Stomach (tissue), 9 donors: ENCODE measurements around the gene RMRP. TPM values are rescaled to one million over a fixed set of nuclear protein-coding genes. Genes with fewer than 3 reads are reported as not detected.

ENCODE experiments used
- DNase-seq, 2 donors: peaks; one replicate each; pipeline versions ENCODE4 v3.0.0 to v3.0.0-alpha.2; 2013 to 2019
- H3K27ac ChIP-seq, 5 donors: fragments of 200-600 bp in 4 of 5; sonication (generic) in 4 of 5; one replicate each; pipeline ENCODE4 v1.5.1; 2013 to 2019; ENCODE audit warnings: mild to moderate bottlenecking in 1 of 5, moderate library complexity in 1 of 5
- H3K27me3 ChIP-seq, 3 donors: fragments of 200-600 bp; sonication (generic); one replicate each; pipeline ENCODE4 v1.5.1; 2017 to 2019; ENCODE audit warnings: mixed run types in 1 of 3
- H3K36me3 ChIP-seq, 4 donors: fragments of 200-600 bp; sonication (generic); 1 replicate in 3 of 4; 2 replicates in 1 of 4; pipeline ENCODE4 v1.5.1; 2016 to 2019
- H3K4me1 ChIP-seq, 4 donors: fragments of 200-600 bp; sonication (generic); one replicate each; pipeline ENCODE4 v1.5.1; 2016 to 2019
- H3K4me3 ChIP-seq, 4 donors: fragments of 200-600 bp; sonication (generic) in 3 of 4; one replicate each; pipeline ENCODE4 v1.5.1; 2016 to 2019; ENCODE audit warnings: mild to moderate bottlenecking in 1 of 4
- H3K9me3 ChIP-seq, 4 donors: fragments of 200-600 bp; sonication (generic); one replicate each; pipeline ENCODE4 v1.5.1; 2016 to 2019
- CTCF ChIP-seq, 7 experiments: fragments of 450-650 bp in 4 of 7; fragments of 200-600 bp in 3 of 7; sonication (generic) in 3 of 7; IDR thresholded peaks; one replicate each; pipeline ENCODE4 v1.5.1; 2016 to 2019; ENCODE audit warnings: antibody characterized with exemption in 7 of 7, control low read depth in 2 of 7, mild to moderate bottlenecking in 1 of 7
- EP300 ChIP-seq: sonication (generic); formaldehyde crosslinking; IDR thresholded peaks from one replicate; pipeline ENCODE4 v1.6.1; 2017; ENCODE audit warnings: antibody characterized with exemption
- POLR2A ChIP-seq, 4 donors: fragments of 450-650 bp; IDR thresholded peaks; one replicate each; pipeline ENCODE4 v1.6.1; 2016; ENCODE audit warnings: antibody characterized with exemption in 4 of 4, control low read depth in 2 of 4, mild to moderate bottlenecking in 1 of 4, moderate library complexity in 1 of 4
- POLR2AphosphoS5 ChIP-seq, 3 donors: sonication (generic); formaldehyde crosslinking; IDR thresholded peaks; one replicate each; pipeline ENCODE4 v1.6.1; 2016; ENCODE audit warnings: antibody characterized with exemption in 3 of 3
- WGBS, 5 donors: extraction: QIAGEN DNeasy Blood & Tissue Kit in 3 of 5; methylation state at CpG; one replicate each; pipeline versions ENCODE4 v1.1.5 to v1.1.7; 2013 to 2018; 5-methylcytosine and 5-hydroxymethylcytosine counted together
- intact Hi-C: fragments of 100-400 bp; cut with DNase I; formaldehyde crosslinking; loops from one replicate; pipeline ENCODE4 v1.15.1; 2023; ENCODE audit warnings: low total_unique reads
- polyA plus RNA-seq, 3 donors: library from polyadenylated mRNA; stranded (reverse); fragments of 200-250 nt; gene quantifications; one replicate each; pipeline ENCODE4 v1.2.3, GENCODE V29; 2013
- small RNA-seq, 4 donors: library from RNA; depleted of rRNA; stranded (forward); fragments of <200 nt; gene quantifications; one replicate each; pipeline ENCODE3, GENCODE V24; 2016
- total RNA-seq, 5 donors: library from RNA; depleted of rRNA; stranded (reverse); fragments of >200 nt; gene quantifications; one replicate each; pipeline versions ENCODE4 v1.1.0 to v1.2.3, GENCODE V29; 2014 to 2016
- donor health status: healthy with polysubstance abuse.
- donor health status: Bipolar disorder and iron deficiency.
- donor health status: healthy.

RMRP gene
- total and polyA plus RNA-seq, 8 donors = 64.3 to 137,340 (median 19,772) TPM; not detected in 2

DNA sequence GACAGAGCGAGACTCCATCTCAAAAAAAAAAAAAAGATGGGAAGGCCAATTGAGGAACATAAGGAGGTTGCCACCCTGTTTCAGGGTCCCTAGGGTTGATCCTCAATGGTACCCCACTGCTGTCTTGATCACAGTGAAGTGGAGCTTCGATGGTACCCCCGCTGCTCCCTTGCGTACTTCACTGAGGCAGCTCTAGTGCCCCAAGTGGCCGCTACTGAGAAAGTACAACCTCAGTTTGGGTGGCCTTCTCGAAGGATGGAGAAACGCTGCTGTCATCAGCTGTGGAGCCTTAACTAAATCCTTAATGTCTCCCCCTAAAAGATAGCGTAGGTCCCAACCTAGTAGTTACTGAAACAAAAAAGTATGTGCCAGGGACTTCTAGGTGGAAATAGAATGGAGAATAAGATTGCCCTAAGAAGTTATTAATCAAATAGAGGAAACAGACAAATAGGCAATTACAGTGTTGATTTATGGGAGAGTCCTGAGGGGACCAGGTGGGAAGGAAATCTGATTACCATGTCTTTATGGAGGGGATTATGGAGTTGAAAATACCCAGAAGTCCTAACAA lies 46.5 kb downstream of the RMRP start:
- Histone ChIP-seq H3K4me1 (peaks cover 7 to 21% (median 12%) of the 10 kb centered on the region in 4 donors), H3K9me3 (no peaks in the 10 kb centered on the region), H3K36me3 (peaks cover 26 to 39% (median 35%) of the 10 kb centered on the region in 4 donors), H3K27ac (no peak overlapping the region), H3K4me3 (no peak overlapping the region), H3K27me3 (peaks cover 0 to under 1% (median 0%) of the 10 kb centered on the region in 3 donors)
- TF ChIP-seq POLR2AphosphoS5 (IDR thresholded peaks at IDR 0.05) = peak in 1 of 3 donors; percentile 16
- no peak for TF ChIP-seq EP300
- peak in 5 of 7 experiments; percentile 22 to 53 (median 34) for TF ChIP-seq CTCF (IDR thresholded peaks at IDR 0.05)
- no peak for TF ChIP-seq POLR2A (IDR thresholded peaks at IDR 0.05)
- WGBS, 5 donors = 16 to 22% (median 18%) methylated on average over 8 of the region's 8 CpGs
- peak; percentile 45 to 74 for DNase-seq
- intact Hi-C loops = no loop called here

GRCh38 chr9:35609820-35610163 lies 48.0 kb downstream of the RMRP start:
- peaks cover 13 to 30% (median 21%) of the 10 kb centered on the region in 4 donors for H3K4me1 ChIP-seq
- no peaks in the 10 kb centered on the region for H3K27me3 ChIP-seq
- WGBS, 5 donors = 84 to 89% (median 87%) methylated on average over 13 of the region's 13 CpGs
- H3K36me3 ChIP-seq = peaks cover 26 to 39% (median 35%) of the 10 kb centered on the region in 4 donors
- no peak overlapping the region for H3K4me3 ChIP-seq
- no peak overlapping the region for H3K27ac ChIP-seq
- no peak for DNase-seq
- H3K9me3 ChIP-seq = no peaks in the 10 kb centered on the region
- intact Hi-C loops = no loop called here
- no peak for TF ChIP-seq EP300
- TF ChIP-seq POLR2AphosphoS5 (IDR thresholded peaks at IDR 0.05) = no peak
- no peak for TF ChIP-seq POLR2A (IDR thresholded peaks at IDR 0.05)
- no peak for TF ChIP-seq CTCF (IDR thresholded peaks at IDR 0.05)

DNA sequence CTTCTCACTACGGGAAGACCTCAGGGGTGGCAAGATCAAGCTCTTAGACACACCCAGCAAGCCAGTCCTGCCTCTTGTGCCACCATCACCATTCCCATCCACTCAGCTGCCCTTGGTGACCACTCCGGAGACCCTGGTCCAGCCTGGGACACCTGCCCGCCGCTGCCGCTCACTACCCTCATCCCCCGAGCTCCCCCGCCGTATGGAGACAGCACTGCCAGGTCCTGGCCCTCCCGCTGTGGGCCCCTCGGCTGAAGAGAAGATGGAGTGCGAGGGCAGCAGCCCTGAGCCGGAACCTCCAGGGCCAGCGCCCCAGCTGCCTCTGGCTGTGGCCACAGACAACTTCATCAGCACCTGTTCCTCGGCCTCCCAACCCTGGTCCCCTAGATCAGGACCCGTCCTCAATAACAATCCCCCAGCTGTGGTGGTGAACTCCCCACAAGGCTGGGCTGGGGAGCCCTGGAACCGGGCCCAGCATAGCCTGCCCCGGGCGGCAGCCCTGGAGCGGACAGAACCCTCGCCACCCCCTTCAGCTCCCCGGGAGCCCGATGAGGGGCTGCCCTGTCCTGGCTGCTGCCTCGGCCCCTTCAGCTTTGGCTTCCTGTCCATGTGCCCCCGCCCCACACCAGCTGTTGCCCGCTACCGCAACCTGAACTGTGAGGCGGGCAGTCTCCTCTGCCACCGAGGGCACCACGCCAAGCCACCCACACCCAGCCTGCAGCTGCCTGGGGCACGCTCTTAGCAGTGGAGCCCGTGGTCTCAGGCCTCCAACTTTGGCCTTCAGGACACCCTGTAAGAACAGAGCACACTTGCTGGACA lies 48.6 kb downstream of the RMRP start:
- intact Hi-C loops = no loop called here
- no peak for TF ChIP-seq POLR2A (IDR thresholded peaks at IDR 0.05)
- TF ChIP-seq CTCF (IDR thresholded peaks at IDR 0.05) = no peak
- TF ChIP-seq EP300 = no peak
- TF ChIP-seq POLR2AphosphoS5 (IDR thresholded peaks at IDR 0.05) = no peak
- H3K4me1 ChIP-seq = peaks cover 13 to 34% (median 25%) of the 10 kb centered on the region in 4 donors
- H3K4me3 ChIP-seq = no peak overlapping the region
- no peaks in the 10 kb centered on the region for H3K9me3 ChIP-seq
- WGBS, 5 donors = 76 to 89% (median 84%) methylated on average over 17 to 31 of the region's 31 CpGs
- peaks cover 26 to 39% (median 35%) of the 10 kb centered on the region in 4 donors for H3K36me3 ChIP-seq
- H3K27ac ChIP-seq = no peak overlapping the region
- DNase-seq = no peak
- H3K27me3 ChIP-seq = no peaks in the 10 kb centered on the region

DNA sequence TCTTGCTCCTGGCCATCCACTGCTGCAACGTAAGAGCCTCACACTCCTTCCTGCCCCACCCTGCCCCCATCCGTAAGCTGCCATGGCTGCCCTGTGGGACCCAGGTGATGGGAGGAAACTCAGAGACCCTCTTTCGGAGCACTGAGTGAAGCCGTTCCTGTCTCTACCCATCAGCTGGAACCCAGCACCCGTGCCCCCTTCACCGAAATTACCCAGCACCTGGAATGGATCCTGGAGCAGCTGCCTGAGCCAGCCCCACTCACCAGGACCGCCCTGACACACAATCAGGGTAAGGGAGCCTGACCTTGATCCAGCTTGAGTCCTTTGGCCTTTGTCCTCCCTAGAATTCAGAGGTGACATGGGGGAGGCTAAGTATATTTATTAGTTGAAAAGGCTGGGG lies 49.6 kb downstream of the RMRP start:
- intact Hi-C loops = no loop called here
- WGBS, 5 donors = 83 to 94% (median 87%) methylated on average over 2 to 7 of the region's 7 CpGs

More for the DNA sequence above, 49.6 kb downstream of the RMRP start:
- Histone ChIP-seq H3K27me3 (no peaks in the 10 kb centered on the region), H3K36me3 (peaks cover 26 to 39% (median 35%) of the 10 kb centered on the region in 4 donors), H3K27ac (no peak overlapping the region), H3K9me3 (no peaks in the 10 kb centered on the region), H3K4me3 (no peak overlapping the region), H3K4me1 (peaks cover 17 to 39% (median 29%) of the 10 kb centered on the region in 4 donors)
- DNase-seq = no peak
- TF ChIP-seq EP300 (no peak), CTCF (IDR thresholded peaks at IDR 0.05) (no peak), POLR2AphosphoS5 (IDR thresholded peaks at IDR 0.05) (no peak), POLR2A (IDR thresholded peaks at IDR 0.05) (no peak)

Small RNAs within 50 kb of the gene (small RNA-seq; reads per million reads assigned to genes)
- 0 reads per million in 4 donors for gene MIR4667
- 0 reads per million in 4 donors for gene RMRP
- 0 reads per million in 4 donors for gene RN7SL22P

Other genes starting within 250 kb of the RMRP start
- 10 to 100 TPM in 2 of 5 donors, 1 to 10 TPM in 3; 3.8 to 34.8 (median 9.9) TPM for gene RUSC2, start 167.9 kb downstream of the RMRP start, total RNA-seq
- 1 to 10 TPM; 3.4 to 6.6 (median 6.5) TPM for gene RUSC2, start 167.9 kb downstream of the RMRP start, polyA plus RNA-seq
- gene TESK1, start 52.8 kb downstream of the RMRP start, total RNA-seq = 10 to 100 TPM; 11.9 to 56.8 (median 34.6) TPM
- gene TESK1, start 52.8 kb downstream of the RMRP start, polyA plus RNA-seq = 10 to 100 TPM; 25.7 to 33.9 (median 28.4) TPM
- 10 to 100 TPM in 1 of 5 donors, 1 to 10 TPM in 1, not detected in 3; 3.1 to 18.7 TPM for gene CD72, start 39.6 kb downstream of the RMRP start, total RNA-seq
- 1 to 10 TPM in 2 of 3 donors, under 1 TPM in 1; 0.61 to 2.8 (median 1.1) TPM for gene CD72, start 39.6 kb downstream of the RMRP start, polyA plus RNA-seq
- 1 to 10 TPM in 2 of 5 donors, not detected in 3; 2.0 to 2.3 TPM for gene SIT1, start 7.1 kb downstream of the RMRP start, total RNA-seq
- gene SIT1, start 7.1 kb downstream of the RMRP start, polyA plus RNA-seq = 1 to 10 TPM in 1 of 3 donors, under 1 TPM in 2; 0.62 to 1.1 (median 0.95) TPM
- gene CCDC107, start 273 bp upstream of the RMRP start, total RNA-seq = 100 to 1,000 TPM in 1 of 5 donors, 10 to 100 TPM in 4; 15.6 to 104 (median 28.1) TPM
- 10 to 100 TPM; 58.8 to 86.4 (median 69.7) TPM for gene CCDC107, start 273 bp upstream of the RMRP start, polyA plus RNA-seq
- 10 to 100 TPM in 3 of 5 donors, 1 to 10 TPM in 2; 1.8 to 58.3 (median 11.6) TPM for gene ARHGEF39, start 7.2 kb upstream of the RMRP start, total RNA-seq
- gene ARHGEF39, start 7.2 kb upstream of the RMRP start, polyA plus RNA-seq = 1 to 10 TPM; 2.8 to 4.3 (median 3.2) TPM
- gene CA9, start 15.9 kb upstream of the RMRP start, total RNA-seq = 100 to 1,000 TPM in 3 of 5 donors, 10 to 100 TPM in 1, 1 to 10 TPM in 1; 1.2 to 670 (median 161) TPM
- gene CA9, start 15.9 kb upstream of the RMRP start, polyA plus RNA-seq = 100 to 1,000 TPM; 115 to 653 (median 541) TPM
- 1,000 to 10,000 TPM in 3 of 5 donors, 100 to 1,000 TPM in 2; 537 to 3,642 (median 1,228) TPM for gene TPM2, start 31.9 kb upstream of the RMRP start, total RNA-seq
- gene TPM2, start 31.9 kb upstream of the RMRP start, polyA plus RNA-seq = 1,000 to 10,000 TPM in 1 of 3 donors, 100 to 1,000 TPM in 2; 460 to 2,257 (median 672) TPM
- 100 to 1,000 TPM; 169 to 399 (median 223) TPM for gene TLN1, start 74.2 kb upstream of the RMRP start, total RNA-seq
- gene TLN1, start 74.2 kb upstream of the RMRP start, polyA plus RNA-seq = 100 to 1,000 TPM in 1 of 3 donors, 10 to 100 TPM in 2; 53.2 to 141 (median 70.2) TPM
- 10 to 100 TPM; 33.2 to 84.0 (median 79.1) TPM for gene CREB3, start 74.6 kb upstream of the RMRP start, total RNA-seq
- gene CREB3, start 74.6 kb upstream of the RMRP start, polyA plus RNA-seq = 10 to 100 TPM; 29.4 to 40.5 (median 37.9) TPM
- 100 to 1,000 TPM in 3 of 5 donors, 10 to 100 TPM in 2; 29.8 to 210 (median 145) TPM for gene GBA2, start 91.2 kb upstream of the RMRP start, total RNA-seq
- 10 to 100 TPM; 26.5 to 38.9 (median 32.5) TPM for gene GBA2, start 91.2 kb upstream of the RMRP start, polyA plus RNA-seq
- 10 to 100 TPM in 4 of 5 donors, 1 to 10 TPM in 1; 7.0 to 21.2 (median 14.7) TPM for gene RGP1, start 91.3 kb upstream of the RMRP start, total RNA-seq
- 10 to 100 TPM in 1 of 3 donors, 1 to 10 TPM in 2; 3.8 to 12.8 (median 7.2) TPM for gene RGP1, start 91.3 kb upstream of the RMRP start, polyA plus RNA-seq
- gene MSMP, start 96.3 kb upstream of the RMRP start, total RNA-seq = not detected
- gene MSMP, start 96.3 kb upstream of the RMRP start, polyA plus RNA-seq = under 1 TPM in 1 of 3 donors, not detected in 2; 0.35 TPM
- gene NPR2, start 133.6 kb upstream of the RMRP start, total RNA-seq = 10 to 100 TPM in 3 of 5 donors, 1 to 10 TPM in 2; 3.1 to 75.5 (median 14.5) TPM
- gene NPR2, start 133.6 kb upstream of the RMRP start, polyA plus RNA-seq = 10 to 100 TPM in 1 of 3 donors, 1 to 10 TPM in 2; 4.0 to 11.4 (median 7.0) TPM
- 1 to 10 TPM in 2 of 5 donors, not detected in 3; 1.7 to 2.7 TPM for gene SPAG8, start 154.2 kb upstream of the RMRP start, total RNA-seq
- 1 to 10 TPM in 1 of 3 donors, under 1 TPM in 2; 0.19 to 4.1 (median 0.98) TPM for gene SPAG8, start 154.2 kb upstream of the RMRP start, polyA plus RNA-seq
- 10 to 100 TPM in 4 of 5 donors, 1 to 10 TPM in 1; 8.4 to 22.7 (median 17.9) TPM for gene HINT2, start 157.0 kb upstream of the RMRP start, total RNA-seq
- gene HINT2, start 157.0 kb upstream of the RMRP start, polyA plus RNA-seq = 100 to 1,000 TPM in 2 of 3 donors, 10 to 100 TPM in 1; 98.1 to 131 (median 118) TPM
- gene FAM221B, start 170.7 kb upstream of the RMRP start, total RNA-seq = not detected
- under 1 TPM in 1 of 3 donors, not detected in 2; 0.10 TPM for gene FAM221B, start 170.7 kb upstream of the RMRP start, polyA plus RNA-seq
- 10 to 100 TPM in 3 of 5 donors, 1 to 10 TPM in 2; 4.6 to 81.4 (median 11.6) TPM for gene TMEM8B, start 171.2 kb upstream of the RMRP start, total RNA-seq
- 1 to 10 TPM; 7.0 to 9.2 (median 7.0) TPM for gene TMEM8B, start 171.2 kb upstream of the RMRP start, polyA plus RNA-seq
- not detected for gene OR13J1, start 212.4 kb upstream of the RMRP start, total RNA-seq
- gene OR13J1, start 212.4 kb upstream of the RMRP start, polyA plus RNA-seq = not detected
- gene HRCT1, start 248.2 kb upstream of the RMRP start, total RNA-seq = 10 to 100 TPM in 1 of 5 donors, 1 to 10 TPM in 2, under 1 TPM in 1, not detected in 1; 0.92 to 28.7 (median 7.7) TPM
- 1 to 10 TPM in 1 of 3 donors, under 1 TPM in 1, not detected in 1; 0.50 to 4.3 TPM for gene HRCT1, start 248.2 kb upstream of the RMRP start, polyA plus RNA-seq